A673 (cell line): ENCODE results near the gene TXNDC8. TPM values are rescaled to one million over a fixed set of nuclear protein-coding genes. Genes with fewer than 3 reads are reported as not detected.
A peak's percentile ranks its signal among the peaks of the same experiment; 100 is the strongest.

Experiments used
- BruUV-seq: library from RNA; stranded (reverse); fragments of 400-500 nt; replicated peaks from 2 replicates; lab custom pipeline; 2021; lab: Mats Ljungman, UMichigan
- CTCF ChIA-PET: fragments of 300-600 bp; sonication (Branson Sonifier 250); formaldehyde crosslinking; loops from one replicate; lab custom pipeline; 2022; ENCODE audit warnings: antibody characterized with exemption; lab: Charles Lee
- POLR2A ChIA-PET: fragments of 300-600 bp; sonication (Branson Sonifier 250); formaldehyde crosslinking; loops from one replicate; lab custom pipeline; 2022; ENCODE audit warnings: antibody characterized with exemption; ENCODE audit not compliant: low non-redundant PET; lab: Charles Lee
- DNase-seq: peaks from one replicate; pipeline ENCODE4 v3.0.0-alpha.2; 2015; ENCODE audit warnings: low spot score
- H3K27ac ChIP-seq: fragments of 200-600 bp; sonication (generic); 2 replicates; pipeline ENCODE4 v1.5.1; 2016; ENCODE audit warnings: mixed run types, low read depth, mild to moderate bottlenecking, mixed read lengths, antibody characterized with exemption, low read length; ENCODE audit not compliant: poor library complexity, severe bottlenecking
- H3K27me3 ChIP-seq: fragments of 200-600 bp; sonication (generic); replicated peaks from 2 replicates; pipeline ENCODE4 v1.6.1; 2017; ENCODE audit warnings: mixed run types, low read depth, mild to moderate bottlenecking, mixed read lengths, antibody characterized with exemption, low read length; ENCODE audit not compliant: insufficient read depth, poor library complexity
- H3K36me3 ChIP-seq: fragments of 200-600 bp; sonication (generic); 2 replicates; pipeline ENCODE4 v1.6.1; 2016; ENCODE audit warnings: mixed run types, mild to moderate bottlenecking, mixed read lengths, antibody characterized with exemption, low read length; ENCODE audit not compliant: insufficient read depth, poor library complexity, severe bottlenecking
- H3K4me1 ChIP-seq: fragments of 200-600 bp; sonication (generic); 2 replicates; pipeline ENCODE4 v1.6.1; 2017; ENCODE audit warnings: mixed run types, mild to moderate bottlenecking, mixed read lengths, antibody characterized with exemption, low read length; ENCODE audit not compliant: insufficient read depth, poor library complexity, severe bottlenecking
- H3K4me3 ChIP-seq: fragments of 200-600 bp; sonication (generic); 2 replicates; pipeline ENCODE4 v1.5.1; 2016; ENCODE audit warnings: low read depth, mixed run types, mild to moderate bottlenecking, mixed read lengths, low read length; ENCODE audit not compliant: poor library complexity, severe bottlenecking
- H3K9me3 ChIP-seq: fragments of 200-600 bp; sonication (generic); 2 replicates; pipeline ENCODE4 v1.6.1; 2016; ENCODE audit warnings: mixed run types, low read depth, mild to moderate bottlenecking, mixed read lengths, antibody characterized with exemption, low read length; ENCODE audit not compliant: poor library complexity, severe bottlenecking
- EZH2 ChIP-seq: fragments of 200-600 bp; sonication (generic); IDR thresholded peaks from 2 replicates; pipeline ENCODE4 v1.6.1; 2017; ENCODE audit warnings: borderline replicate concordance, low read depth, mild to moderate bottlenecking, mixed read lengths, antibody characterized with exemption, low read length; ENCODE audit not compliant: poor library complexity, severe bottlenecking
- intact Hi-C: fragments of 100-400 bp; cut with micrococcal nuclease; formaldehyde crosslinking; loops from one replicate; pipeline ENCODE4 v1.10.0; 2022; ENCODE audit not compliant: unreplicated experiment
- total RNA-seq: library from RNA; stranded (reverse); gene quantifications from 2 replicates; pipeline ENCODE4 v1.2.3, GENCODE V29; 2021
- TF ChIP-seq, protein P1 (sequence below): fragments of 300-800, 200-600 bp; sonication (generic); conservative IDR thresholded peaks from 2 replicates; pipeline ENCODE4 v1.5.1; 2017; ENCODE audit warnings: low read depth, mild to moderate bottlenecking, antibody characterized with exemption, low read length, moderate library complexity, mixed read lengths

The TXNDC8 gene
- total RNA-seq, 1 experiment from 2014 or later = not detected

- H3K4me1 ChIP-seq = peaks cover 26% of the 10 kb centered on the region
- no peak overlapping the region for H3K4me3 ChIP-seq
- CTCF ChIA-PET = no interaction called here
- intact Hi-C loops = no loop called here
- H3K27ac ChIP-seq = no peak overlapping the region
- H3K36me3 ChIP-seq = no peaks in the 10 kb centered on the region
- no peaks in the 10 kb centered on the region for H3K9me3 ChIP-seq
- BruUV-seq = no TSS peak
- no peaks in the 10 kb centered on the region for H3K27me3 ChIP-seq
- POLR2A ChIA-PET = no interaction called here
- no peak for DNase-seq
- TF ChIP-seq, protein P1, sequence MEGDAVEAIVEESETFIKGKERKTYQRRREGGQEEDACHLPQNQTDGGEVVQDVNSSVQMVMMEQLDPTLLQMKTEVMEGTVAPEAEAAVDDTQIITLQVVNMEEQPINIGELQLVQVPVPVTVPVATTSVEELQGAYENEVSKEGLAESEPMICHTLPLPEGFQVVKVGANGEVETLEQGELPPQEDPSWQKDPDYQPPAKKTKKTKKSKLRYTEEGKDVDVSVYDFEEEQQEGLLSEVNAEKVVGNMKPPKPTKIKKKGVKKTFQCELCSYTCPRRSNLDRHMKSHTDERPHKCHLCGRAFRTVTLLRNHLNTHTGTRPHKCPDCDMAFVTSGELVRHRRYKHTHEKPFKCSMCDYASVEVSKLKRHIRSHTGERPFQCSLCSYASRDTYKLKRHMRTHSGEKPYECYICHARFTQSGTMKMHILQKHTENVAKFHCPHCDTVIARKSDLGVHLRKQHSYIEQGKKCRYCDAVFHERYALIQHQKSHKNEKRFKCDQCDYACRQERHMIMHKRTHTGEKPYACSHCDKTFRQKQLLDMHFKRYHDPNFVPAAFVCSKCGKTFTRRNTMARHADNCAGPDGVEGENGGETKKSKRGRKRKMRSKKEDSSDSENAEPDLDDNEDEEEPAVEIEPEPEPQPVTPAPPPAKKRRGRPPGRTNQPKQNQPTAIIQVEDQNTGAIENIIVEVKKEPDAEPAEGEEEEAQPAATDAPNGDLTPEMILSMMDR = no peak
- TF ChIP-seq EZH2 = no peak
These were observed 79.0 kb downstream of the TXNDC8 start for GRCh38 chr9:110258690-110259091.

DNA sequence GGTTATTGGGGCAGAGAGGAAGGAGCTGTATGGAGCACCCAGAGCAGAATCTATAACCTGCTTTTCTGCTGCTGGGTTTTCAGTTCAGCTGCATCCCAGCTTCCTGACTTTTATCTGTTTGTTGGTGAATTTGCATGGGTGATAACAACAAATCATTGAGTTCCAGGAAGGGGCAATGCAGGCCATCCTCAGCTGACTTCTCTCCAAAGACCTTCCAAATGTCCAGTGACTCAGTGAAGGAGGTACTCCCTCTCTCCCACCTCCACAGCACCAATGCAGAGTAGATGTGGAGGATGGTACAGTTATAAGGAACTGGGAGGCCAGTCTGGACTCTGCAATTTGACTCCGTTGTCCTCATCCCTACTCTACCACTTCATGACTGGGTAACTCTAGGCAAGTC, 79.7 kb downstream of the TXNDC8 start:
- CTCF ChIA-PET = no interaction called here
- POLR2A ChIA-PET = no interaction called here
- Histone ChIP-seq H3K36me3 (no peaks in the 10 kb centered on the region), H3K27me3 (no peaks in the 10 kb centered on the region), H3K27ac (peak overlapping the region; percentile 87), H3K9me3 (no peaks in the 10 kb centered on the region), H3K4me3 (peak overlapping the region; percentile 80), H3K4me1 (peaks cover 26% of the 10 kb centered on the region)
- BruUV-seq = no TSS peak
- intact Hi-C loops = no loop called here
- TF ChIP-seq, protein P1 = no peak
- no peak for TF ChIP-seq EZH2
- no peak for DNase-seq

DNA sequence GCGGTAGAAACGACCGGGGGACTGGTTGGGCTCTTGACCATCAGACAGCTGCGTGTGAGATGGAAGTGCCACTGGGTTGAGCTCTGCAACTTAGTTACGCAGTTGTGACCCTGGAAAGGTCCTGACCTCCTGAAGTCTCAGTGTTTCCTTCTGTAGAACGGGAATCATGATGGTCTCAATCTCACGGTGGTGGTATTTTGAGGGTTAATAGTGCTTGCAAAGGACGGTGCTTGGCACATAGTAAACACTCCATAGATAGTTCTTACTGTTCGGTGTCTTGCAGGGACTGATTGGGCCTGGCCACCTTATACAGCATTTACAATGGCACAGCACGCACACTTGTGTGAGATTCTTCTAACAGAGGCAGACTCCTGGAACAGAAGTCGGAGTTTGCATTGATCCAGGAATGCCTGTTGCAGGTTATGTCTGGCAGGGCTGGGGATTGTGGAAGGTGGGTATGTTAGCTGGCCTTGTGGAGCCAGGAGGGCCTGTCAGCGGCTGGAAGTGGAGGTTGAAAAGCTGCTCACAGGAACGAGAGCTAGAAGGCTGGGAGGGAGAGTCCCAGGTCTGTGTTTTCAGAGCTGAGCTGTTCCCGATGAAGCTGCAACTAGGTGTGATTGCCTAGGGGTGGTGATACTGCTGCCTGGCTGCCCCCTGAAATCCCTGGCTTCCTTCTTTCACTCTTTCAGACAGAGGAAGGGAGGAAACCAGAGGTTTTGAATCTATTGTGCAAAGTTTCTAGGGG, 80.4 kb downstream of the TXNDC8 start:
- peak overlapping the region; percentile 87 for H3K27ac ChIP-seq
- BruUV-seq = TSS peak; percentile 65

More for the DNA sequence above, 80.4 kb downstream of the TXNDC8 start:
- Histone ChIP-seq H3K27me3 (no peaks in the 10 kb centered on the region), H3K4me1 (peaks cover 26% of the 10 kb centered on the region), H3K4me3 (peak overlapping the region; percentile 80), H3K9me3 (no peaks in the 10 kb centered on the region), H3K36me3 (no peaks in the 10 kb centered on the region)
- no peak for TF ChIP-seq EZH2
- TF ChIP-seq, protein P1 = no peak
- ChIA-PET POLR2A (no interaction called here), CTCF (no interaction called here)
- DNase-seq = peak; percentile 18
- intact Hi-C loops = no loop called here
